ENCODE measurements around the gene RAVER1.
"Not testable (repeated sequence)": the region's sequence is repeated elsewhere in the genome, so short reads cannot be mapped to it uniquely, and the experiment has no call there.

RAVER1 gene

GRCh38 chr19:10372690-10373089 is 39.4 kb upstream of the RAVER1 start:
- no peak for TF ChIP-seq CTCF (IDR thresholded peaks at IDR 0.05; ENCODE audit: low read depth, low read length)
- DNase-seq (ENCODE audit: low read depth in 2 of 2): no peak
- H3K4me3 ChIP-seq (replicated peaks in 1 of 2; ENCODE audit: low read depth in 2 of 2, low read length in 2 of 2): no peak overlapping the region

GRCh38 chr19:10368101-10368803 is 34.9 kb upstream of the RAVER1 start:
- DNase-seq (ENCODE audit: low read depth in 2 of 2): no peak
- no peak overlapping the region for H3K4me3 ChIP-seq (replicated peaks in 1 of 2; ENCODE audit: low read depth in 2 of 2, low read length in 2 of 2)
- TF ChIP-seq CTCF (IDR thresholded peaks at IDR 0.05; ENCODE audit: low read depth, low read length): no peak

GRCh38 chr19:10366950-10367512 is 33.7 kb upstream of the RAVER1 start:
- H3K4me3 ChIP-seq (replicated peaks in 1 of 2; ENCODE audit: low read depth in 2 of 2, low read length in 2 of 2); DNase-seq (ENCODE audit: low read depth in 2 of 2): not testable (repeated sequence)

- H3K4me3 ChIP-seq (replicated peaks in 1 of 2; ENCODE audit: low read depth in 2 of 2, low read length in 2 of 2): no peak overlapping the region
- TF ChIP-seq CTCF (IDR thresholded peaks at IDR 0.05; ENCODE audit: low read depth, low read length): no peak
- DNase-seq (ENCODE audit: low read depth in 2 of 2): no peak
Measured at GRCh38 chr19:10365518-10365917, 32.2 kb upstream of the RAVER1 start.

GRCh38 chr19:10364644-10365043 is 31.3 kb upstream of the RAVER1 start:
- H3K4me3 ChIP-seq (replicated peaks in 1 of 2; ENCODE audit: low read depth in 2 of 2, low read length in 2 of 2): no peak overlapping the region
- TF ChIP-seq CTCF (IDR thresholded peaks at IDR 0.05; ENCODE audit: low read depth, low read length): no peak
- no peak for DNase-seq (ENCODE audit: low read depth in 2 of 2)

GRCh38 chr19:10363789-10364281 is 30.5 kb upstream of the RAVER1 start:
- no peak for TF ChIP-seq CTCF (IDR thresholded peaks at IDR 0.05; ENCODE audit: low read depth, low read length)
- no peak overlapping the region for H3K4me3 ChIP-seq (replicated peaks in 1 of 2; ENCODE audit: low read depth in 2 of 2, low read length in 2 of 2)
- no peak for DNase-seq (ENCODE audit: low read depth in 2 of 2)

GRCh38 chr19:10362259-10362658 is 28.9 kb upstream of the RAVER1 start:
- no peak for TF ChIP-seq CTCF (IDR thresholded peaks at IDR 0.05; ENCODE audit: low read depth, low read length)
- DNase-seq (ENCODE audit: low read depth in 2 of 2): no peak
- H3K4me3 ChIP-seq (replicated peaks in 1 of 2; ENCODE audit: low read depth in 2 of 2, low read length in 2 of 2): no peak overlapping the region

Measured in cardiac fibroblast (primary cell).